MM.1S (cell line): ENCODE results near the gene VPS29.

Experiments used
- CTCF ChIP-seq: fragments of 300-600 bp; sonication (generic); IDR thresholded peaks from 2 replicates; pipeline ENCODE4 v1.5.1; 2016; ENCODE audit warnings: antibody characterized with exemption, low read length, mixed read lengths
- EZH2 ChIP-seq: fragments of 300-600 bp; sonication (generic); optimal IDR thresholded peaks from 2 replicates; pipeline ENCODE3; 2017; ENCODE audit warnings: low read depth, mild to moderate bottlenecking, antibody characterized with exemption, low read length, mixed read lengths
- EZH2phosphoT487 ChIP-seq: fragments of 300-600 bp; sonication (generic); IDR thresholded peaks from 2 replicates; pipeline ENCODE4 v1.6.1; 2018; ENCODE audit warnings: antibody characterized with exemption, low read length

GRCh38 chr12:110537605-110538409, 35.9 kb upstream of the VPS29 start:
- no peak for TF ChIP-seq CTCF
- no peak for TF ChIP-seq EZH2
- no peak for TF ChIP-seq EZH2phosphoT487
